Uterus (tissue), 2 donors: ENCODE measurements around the gene DLGAP1.

Experiments used
- POLR2A ChIP-seq, 2 donors: fragments of 450-650 bp; IDR thresholded peaks; one replicate each; pipeline ENCODE4 v1.6.1; 2016; ENCODE audit warnings: antibody characterized with exemption in 2 of 2, mild to moderate bottlenecking in 1 of 2, moderate library complexity in 1 of 2
- TF ChIP-seq, protein P1 (sequence below), 4 experiments: fragments of 200-600 bp in 2 of 4; fragments of 450-650 bp in 2 of 4; sonication (generic) in 2 of 4; IDR thresholded peaks; one replicate each; pipeline ENCODE4 v1.5.1; 2016 to 2019; ENCODE audit warnings: antibody characterized with exemption in 4 of 4, mild to moderate bottlenecking in 2 of 4, moderate library complexity in 1 of 4

DNA sequence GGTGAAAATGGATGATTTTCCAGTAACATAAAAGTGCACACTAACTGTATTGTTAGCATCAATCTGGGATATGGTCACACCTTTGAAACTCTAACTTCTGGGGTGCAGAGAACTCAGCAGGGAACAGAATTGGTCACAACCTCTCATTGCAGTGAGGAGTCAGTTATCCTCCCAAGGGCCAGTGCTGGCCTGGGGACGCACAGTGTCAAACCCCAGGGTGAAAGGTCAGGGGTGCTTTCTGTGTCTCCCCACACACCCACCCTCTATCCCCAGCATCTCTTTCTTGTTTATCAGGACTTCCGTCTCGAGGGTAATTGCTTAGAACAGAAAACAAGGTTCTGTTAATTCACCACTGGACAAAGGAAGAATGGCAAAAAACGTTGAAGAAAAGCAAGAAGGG is 208.7 kb downstream of the DLGAP1 start:
- TF ChIP-seq, protein P1, sequence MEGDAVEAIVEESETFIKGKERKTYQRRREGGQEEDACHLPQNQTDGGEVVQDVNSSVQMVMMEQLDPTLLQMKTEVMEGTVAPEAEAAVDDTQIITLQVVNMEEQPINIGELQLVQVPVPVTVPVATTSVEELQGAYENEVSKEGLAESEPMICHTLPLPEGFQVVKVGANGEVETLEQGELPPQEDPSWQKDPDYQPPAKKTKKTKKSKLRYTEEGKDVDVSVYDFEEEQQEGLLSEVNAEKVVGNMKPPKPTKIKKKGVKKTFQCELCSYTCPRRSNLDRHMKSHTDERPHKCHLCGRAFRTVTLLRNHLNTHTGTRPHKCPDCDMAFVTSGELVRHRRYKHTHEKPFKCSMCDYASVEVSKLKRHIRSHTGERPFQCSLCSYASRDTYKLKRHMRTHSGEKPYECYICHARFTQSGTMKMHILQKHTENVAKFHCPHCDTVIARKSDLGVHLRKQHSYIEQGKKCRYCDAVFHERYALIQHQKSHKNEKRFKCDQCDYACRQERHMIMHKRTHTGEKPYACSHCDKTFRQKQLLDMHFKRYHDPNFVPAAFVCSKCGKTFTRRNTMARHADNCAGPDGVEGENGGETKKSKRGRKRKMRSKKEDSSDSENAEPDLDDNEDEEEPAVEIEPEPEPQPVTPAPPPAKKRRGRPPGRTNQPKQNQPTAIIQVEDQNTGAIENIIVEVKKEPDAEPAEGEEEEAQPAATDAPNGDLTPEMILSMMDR (IDR thresholded peaks at IDR 0.05), result no peak
- no peak for TF ChIP-seq POLR2A (IDR thresholded peaks at IDR 0.05)
